Endothelial cell of umbilical vein (primary cell): Measurements from ENCODE around the gene HTR3B.

Experiments
- CTCF ChIP-seq, 2 donors: IDR thresholded peaks; 1 replicate in 1 of 2; 2 replicates in 1 of 2; pipeline ENCODE4 v1.5.1; 2011; ENCODE audit warnings: low read length in 2 of 2, mild to moderate bottlenecking in 2 of 2, moderate library complexity in 2 of 2, control low read depth in 1 of 2, inconsistent platforms in 1 of 2, low read depth in 1 of 2; ENCODE audit not compliant: insufficient read depth in 1 of 2; ENCODE audit errors: extremely low read depth in 1 of 2
- EZH2 ChIP-seq: IDR thresholded peaks from 2 replicates; pipeline ENCODE4 v1.6.1; 2012; ENCODE audit warnings: borderline replicate concordance, low read depth, mild to moderate bottlenecking, moderate library complexity, low read length, inconsistent platforms; ENCODE audit not compliant: severe bottlenecking
- POLR2A ChIP-seq: IDR thresholded peaks from 2 replicates; pipeline ENCODE4 v1.6.1; 2012; ENCODE audit warnings: low read depth, mild to moderate bottlenecking, control low read depth, low read length

- no peak for TF ChIP-seq EZH2
- TF ChIP-seq CTCF (IDR thresholded peaks at IDR 0.05; ENCODE audit: extremely low read depth in 1 of 2, insufficient read depth in 1 of 2, low read depth in 1 of 2, low read length in 2 of 2): no peak
- TF ChIP-seq POLR2A: no peak
Observed at GRCh38 chr11:113949891-113950290, 45.3 kb downstream of the HTR3B start.
